Stimulated activated naive CD8-positive, alpha-beta T cell treated with anti-CD3 and anti-CD28 coated beads, Interleukin-15, amount 100 ng/mL, for 72 hours (primary cell): ENCODE results near the gene NFKB1.

Experiments
- ATAC-seq: fragments of 150-1000 bp; cut with Tn5 transposase; 2 replicates; pipeline ENCODE4 v1.10.0; 2021; ENCODE audit warnings: mild to moderate bottlenecking, moderate library complexity
- DNase-seq, 2 donors: peaks; one replicate each; pipeline ENCODE4 v3.0.0; 2021 to 2022
- H3K27ac Mint-ChIP-seq, 2 donors: one replicate each; pipeline ENCODE4 v1.8.0; 2022; ENCODE audit warnings: mild to moderate bottlenecking in 2 of 2, mixed read lengths in 2 of 2, moderate library complexity in 2 of 2
- H3K27me3 Mint-ChIP-seq: one replicate; pipeline ENCODE4 v1.8.0; 2022; ENCODE audit warnings: mixed read lengths
- H3K4me1 Mint-ChIP-seq: one replicate; pipeline ENCODE4 v1.8.0; 2022; ENCODE audit warnings: mild to moderate bottlenecking, mixed read lengths
- H3K4me3 Mint-ChIP-seq, 2 donors: one replicate each; pipeline ENCODE4 v1.8.0; 2022; ENCODE audit warnings: mild to moderate bottlenecking in 2 of 2, mixed read lengths in 2 of 2, moderate library complexity in 1 of 2
- H3K9me3 Mint-ChIP-seq, 2 donors: one replicate each; pipeline ENCODE4 v1.8.0; 2022; ENCODE audit warnings: mixed read lengths in 2 of 2

Gene NFKB1

DNA sequence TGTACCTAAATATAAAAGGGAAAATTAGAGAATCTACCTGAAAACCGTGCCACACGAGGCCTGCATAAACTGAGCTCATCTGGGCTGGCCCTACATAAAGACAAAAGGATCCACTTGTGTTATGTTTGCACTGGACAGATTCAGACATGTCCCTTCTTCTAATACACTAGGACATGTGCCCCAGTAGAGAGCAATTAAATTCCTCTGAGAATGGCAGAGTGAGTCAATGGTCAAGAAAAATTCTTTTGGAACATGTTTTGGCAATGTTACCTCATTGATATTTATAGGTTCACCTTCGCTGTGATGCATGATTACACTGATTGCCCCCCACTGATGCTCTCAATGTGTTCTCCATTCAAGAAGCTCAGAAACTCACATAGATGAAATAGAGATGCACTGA lies 164.4 kb downstream of the NFKB1 start:
- no peaks in the 10 kb centered on the region for H3K9me3 Mint-ChIP-seq
- DNase-seq = no peak
- no peak overlapping the region for H3K4me3 Mint-ChIP-seq
- ATAC-seq = no peak
- H3K27ac Mint-ChIP-seq = no peak overlapping the region
- H3K4me1 Mint-ChIP-seq = no peaks in the 10 kb centered on the region
- no peaks in the 10 kb centered on the region for H3K27me3 Mint-ChIP-seq
